ENCODE data around the gene SH2D5.

Gene SH2D5

DNA sequence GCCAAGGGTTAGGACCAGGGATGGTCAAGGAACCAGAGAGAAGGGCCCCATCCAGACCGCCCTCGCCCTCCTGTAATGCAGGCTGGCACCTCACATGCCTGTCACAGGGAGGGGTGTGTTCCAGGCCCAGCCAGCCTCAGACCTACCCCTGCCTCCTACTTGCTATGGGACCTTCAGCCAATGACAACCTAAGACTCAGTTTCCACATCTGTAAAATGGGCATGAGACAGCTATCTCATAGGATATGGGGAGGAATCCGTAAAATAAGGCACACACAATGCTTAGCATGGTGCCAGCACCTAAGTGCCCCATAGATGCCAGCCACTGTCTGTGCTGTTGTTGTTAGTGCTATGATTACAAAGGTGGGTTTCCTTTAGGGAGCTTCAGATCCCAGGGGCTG lies 22.6 kb downstream of the SH2D5 start:
- no peaks in the 10 kb centered on the region for H3K27me3 ChIP-seq (ENCODE audit: control insufficient read depth, insufficient read depth, low read length)
- H3K4me3 ChIP-seq (ENCODE audit: low read depth, low read length): no peak overlapping the region
- TF ChIP-seq, protein P1, sequence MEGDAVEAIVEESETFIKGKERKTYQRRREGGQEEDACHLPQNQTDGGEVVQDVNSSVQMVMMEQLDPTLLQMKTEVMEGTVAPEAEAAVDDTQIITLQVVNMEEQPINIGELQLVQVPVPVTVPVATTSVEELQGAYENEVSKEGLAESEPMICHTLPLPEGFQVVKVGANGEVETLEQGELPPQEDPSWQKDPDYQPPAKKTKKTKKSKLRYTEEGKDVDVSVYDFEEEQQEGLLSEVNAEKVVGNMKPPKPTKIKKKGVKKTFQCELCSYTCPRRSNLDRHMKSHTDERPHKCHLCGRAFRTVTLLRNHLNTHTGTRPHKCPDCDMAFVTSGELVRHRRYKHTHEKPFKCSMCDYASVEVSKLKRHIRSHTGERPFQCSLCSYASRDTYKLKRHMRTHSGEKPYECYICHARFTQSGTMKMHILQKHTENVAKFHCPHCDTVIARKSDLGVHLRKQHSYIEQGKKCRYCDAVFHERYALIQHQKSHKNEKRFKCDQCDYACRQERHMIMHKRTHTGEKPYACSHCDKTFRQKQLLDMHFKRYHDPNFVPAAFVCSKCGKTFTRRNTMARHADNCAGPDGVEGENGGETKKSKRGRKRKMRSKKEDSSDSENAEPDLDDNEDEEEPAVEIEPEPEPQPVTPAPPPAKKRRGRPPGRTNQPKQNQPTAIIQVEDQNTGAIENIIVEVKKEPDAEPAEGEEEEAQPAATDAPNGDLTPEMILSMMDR (IDR thresholded peaks at IDR 0.05): no peak
- no peaks in the 10 kb centered on the region for H3K9me3 ChIP-seq (ENCODE audit: control insufficient read depth, low read length)
- no peaks in the 10 kb centered on the region for H3K36me3 ChIP-seq (ENCODE audit: control insufficient read depth, insufficient read depth, low read length)
- H3K9ac ChIP-seq: no peak overlapping the region
- H3K27ac ChIP-seq: no peak overlapping the region
- H3K4me2 ChIP-seq (ENCODE audit: low read length): no peak overlapping the region
- no peaks in the 10 kb centered on the region for H3K79me2 ChIP-seq
- H3K4me1 ChIP-seq: no peaks in the 10 kb centered on the region
- H2AFZ ChIP-seq: no peak overlapping the region

DNA sequence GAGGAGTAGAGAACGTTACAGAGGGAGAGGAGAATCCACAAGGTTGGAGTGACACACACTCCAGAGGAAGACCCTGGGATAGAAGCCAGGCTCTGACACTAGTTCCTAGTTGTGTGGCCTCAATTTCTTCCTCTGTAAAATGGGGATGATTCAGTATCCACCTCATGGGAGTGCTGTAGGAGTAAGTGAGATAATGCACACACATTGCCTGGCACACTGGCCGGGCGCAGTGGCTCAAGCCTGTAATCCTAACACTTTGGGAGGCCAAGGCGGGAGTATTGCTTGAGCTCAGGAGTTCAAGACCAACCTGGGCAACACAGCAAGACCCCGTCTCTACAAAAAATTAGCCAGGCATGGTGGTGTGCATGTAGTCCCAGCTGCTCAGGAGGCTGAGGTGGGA lies 23.6 kb downstream of the SH2D5 start:
- Histone ChIP-seq H3K4me3 (ENCODE audit: low read depth, low read length) (no peak overlapping the region), H3K27ac (no peak overlapping the region), H3K27me3 (ENCODE audit: control insufficient read depth, insufficient read depth, low read length) (no peaks in the 10 kb centered on the region), H3K9me3 (ENCODE audit: control insufficient read depth, low read length) (no peaks in the 10 kb centered on the region), H3K4me1 (no peaks in the 10 kb centered on the region), H3K4me2 (ENCODE audit: low read length) (no peak overlapping the region), H3K79me2 (no peaks in the 10 kb centered on the region), H3K9ac (no peak overlapping the region), H3K36me3 (ENCODE audit: control insufficient read depth, insufficient read depth, low read length) (no peaks in the 10 kb centered on the region), H2AFZ (no peak overlapping the region)
- TF ChIP-seq, protein P1 (IDR thresholded peaks at IDR 0.05): no peak

DNA sequence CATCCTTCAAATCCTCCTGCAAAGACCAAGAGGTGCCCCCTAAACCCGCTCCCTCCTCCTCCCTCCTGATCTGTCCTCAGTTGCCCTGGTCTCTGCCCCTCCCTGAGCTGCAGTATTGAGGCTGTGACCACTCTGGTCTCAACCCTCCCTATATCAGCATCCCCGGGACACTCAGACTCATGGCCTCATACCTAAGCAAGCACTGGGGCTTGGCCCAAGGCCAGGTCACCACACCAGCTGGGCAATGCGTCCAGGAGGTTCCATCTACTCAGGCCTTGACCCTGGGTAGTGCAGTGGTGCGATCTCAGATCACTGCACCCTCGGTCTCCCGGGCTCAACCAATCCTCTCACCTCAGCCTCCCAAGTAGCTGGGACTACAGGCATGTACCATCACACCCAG lies 24.4 kb downstream of the SH2D5 start:
- no peaks in the 10 kb centered on the region for H3K27me3 ChIP-seq (ENCODE audit: control insufficient read depth, insufficient read depth, low read length)
- H3K9me3 ChIP-seq (ENCODE audit: control insufficient read depth, low read length): no peaks in the 10 kb centered on the region
- no peaks in the 10 kb centered on the region for H3K4me1 ChIP-seq
- H2AFZ ChIP-seq: no peak overlapping the region
- no peaks in the 10 kb centered on the region for H3K79me2 ChIP-seq
- no peak overlapping the region for H3K4me3 ChIP-seq (ENCODE audit: low read depth, low read length)
- H3K36me3 ChIP-seq (ENCODE audit: control insufficient read depth, insufficient read depth, low read length): no peaks in the 10 kb centered on the region
- no peak overlapping the region for H3K4me2 ChIP-seq (ENCODE audit: low read length)
- TF ChIP-seq, protein P1 (IDR thresholded peaks at IDR 0.05): no peak
- no peak overlapping the region for H3K9ac ChIP-seq
- H3K27ac ChIP-seq: no peak overlapping the region

DNA sequence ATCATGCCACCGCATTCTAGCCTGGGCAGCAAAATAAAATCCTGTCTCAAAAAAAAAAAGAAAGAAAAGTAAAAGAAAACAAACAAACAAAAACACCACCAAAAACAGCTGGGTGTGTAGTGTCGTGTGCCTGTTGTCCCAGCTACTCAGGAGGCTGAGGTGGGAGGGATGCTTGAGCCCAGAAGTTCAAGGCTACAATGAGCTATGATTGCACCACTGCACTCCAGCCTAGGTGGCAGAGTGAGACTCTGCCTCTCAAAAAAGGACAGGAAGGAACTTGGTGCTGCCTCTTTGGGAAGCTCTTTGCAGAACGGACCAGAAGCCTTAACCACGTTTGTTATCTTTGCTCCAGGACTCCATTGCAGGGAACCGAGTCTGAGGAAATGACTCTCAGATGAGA lies 25.7 kb downstream of the SH2D5 start:
- Histone ChIP-seq H3K36me3 (ENCODE audit: control insufficient read depth, insufficient read depth, low read length) (no peaks in the 10 kb centered on the region), H3K79me2 (no peaks in the 10 kb centered on the region), H3K4me2 (ENCODE audit: low read length) (no peak overlapping the region), H3K27me3 (ENCODE audit: control insufficient read depth, insufficient read depth, low read length) (no peaks in the 10 kb centered on the region), H3K4me1 (no peaks in the 10 kb centered on the region), H2AFZ (no peak overlapping the region), H3K9me3 (ENCODE audit: control insufficient read depth, low read length) (no peaks in the 10 kb centered on the region), H3K27ac (no peak overlapping the region), H3K4me3 (ENCODE audit: low read depth, low read length) (no peak overlapping the region), H3K9ac (no peak overlapping the region)
- TF ChIP-seq, protein P1 (IDR thresholded peaks at IDR 0.05): no peak

DNA sequence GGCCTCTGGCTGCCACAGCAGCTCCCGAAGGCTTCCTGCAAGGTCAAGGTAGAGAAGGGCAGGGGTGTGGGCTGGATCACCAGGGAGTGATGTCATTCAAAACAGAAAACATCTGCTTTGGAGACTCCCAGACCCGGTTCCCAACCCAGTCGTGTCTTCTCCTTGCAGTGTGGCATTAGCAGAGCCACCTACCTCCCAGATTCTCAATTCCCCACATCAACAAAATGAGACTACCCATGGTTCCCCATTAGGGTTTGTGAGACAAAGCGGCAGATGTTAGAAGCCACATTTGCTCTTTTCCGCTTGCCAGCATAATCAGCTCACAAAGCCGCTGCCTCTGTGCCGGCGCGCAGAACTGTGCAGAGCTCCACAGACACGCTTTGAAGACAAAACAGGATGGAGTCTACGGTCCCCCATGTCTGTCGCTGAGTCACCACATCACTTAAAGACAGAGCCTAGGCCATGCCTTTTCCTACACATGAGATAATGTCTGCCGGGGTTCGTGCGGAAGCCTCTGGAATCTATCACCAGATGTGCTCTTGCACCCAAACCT lies 27.2 kb downstream of the SH2D5 start:
- H3K27me3 ChIP-seq (ENCODE audit: control insufficient read depth, insufficient read depth, low read length): no peaks in the 10 kb centered on the region
- H3K9me3 ChIP-seq (ENCODE audit: control insufficient read depth, low read length): no peaks in the 10 kb centered on the region
- H2AFZ ChIP-seq: no peak overlapping the region
- H3K4me3 ChIP-seq (ENCODE audit: low read depth, low read length): no peak overlapping the region
- H3K4me2 ChIP-seq (ENCODE audit: low read length): no peak overlapping the region
- TF ChIP-seq, protein P1 (IDR thresholded peaks at IDR 0.05): no peak
- no peak overlapping the region for H3K27ac ChIP-seq
- no peaks in the 10 kb centered on the region for H3K4me1 ChIP-seq
- H3K9ac ChIP-seq: no peak overlapping the region
- H3K36me3 ChIP-seq (ENCODE audit: control insufficient read depth, insufficient read depth, low read length): no peaks in the 10 kb centered on the region
- H3K79me2 ChIP-seq: no peaks in the 10 kb centered on the region

Data from parathyroid adenoma (tissue), 2 donors.